WTC11 (cell line): Measurements from ENCODE around the gene WARS2.

Experiments
- ATF2 ChIP-seq: sonication (generic); formaldehyde crosslinking; IDR thresholded peaks from 2 replicates; pipeline ENCODE4 v1.8.1; 2022; ENCODE audit warnings: low read depth, missing genetic modification reagents, borderline replicate concordance
- CBFB ChIP-seq: sonication (generic); formaldehyde crosslinking; IDR thresholded peaks from 2 replicates; pipeline ENCODE4 v1.8.1; 2022; ENCODE audit warnings: mild to moderate bottlenecking, low read depth, missing genetic modification reagents
- CTCF ChIP-seq: fragments of 200-600 bp; IDR thresholded peaks from 2 replicates; pipeline ENCODE4 v1.8.0; 2022; ENCODE audit warnings: antibody characterized with exemption
- IRF1 ChIP-seq: sonication (generic); formaldehyde crosslinking; IDR thresholded peaks from 2 replicates; pipeline ENCODE4 v1.8.0; 2023; ENCODE audit warnings: missing genetic modification reagents
- MAX ChIP-seq: sonication (generic); formaldehyde crosslinking; IDR thresholded peaks from 2 replicates; pipeline ENCODE4 v1.8.0; 2022; ENCODE audit warnings: mild to moderate bottlenecking, missing genetic modification reagents

GRCh38 chr1:119084798-119085197, 55.7 kb downstream of the WARS2 start:
- no peak for TF ChIP-seq MAX (CRISPR knock-in tag)
- TF ChIP-seq CBFB (CRISPR knock-in tag): no peak
- TF ChIP-seq ATF2: no peak
- TF ChIP-seq CTCF: no peak
- no peak for TF ChIP-seq IRF1 (CRISPR knock-in tag)
